CD4-positive, alpha-beta T cell treated with Interleukin-10 for 1 hour (primary cell): ENCODE results near the gene EIF4A3.

Experiments
- DNase-seq: peaks from one replicate; pipeline ENCODE4 v3.0.0-alpha.2; 2020

EIF4A3 gene

GRCh38 chr17:80111702-80112470 lies 35.0 kb downstream of the EIF4A3 start:
- DNase-seq: no peak

- DNase-seq: no peak
These were observed 35.8 kb downstream of the EIF4A3 start for GRCh38 chr17:80110927-80111701.

- no peak for DNase-seq
These were observed 36.5 kb downstream of the EIF4A3 start for GRCh38 chr17:80110447-80110812.

GRCh38 chr17:80109713-80110446 lies 37.0 kb downstream of the EIF4A3 start:
- DNase-seq: no peak

GRCh38 chr17:80109066-80109660 lies 37.8 kb downstream of the EIF4A3 start:
- DNase-seq: no peak

GRCh38 chr17:80108036-80108971 lies 38.6 kb downstream of the EIF4A3 start:
- no peak for DNase-seq

GRCh38 chr17:80107231-80108021 lies 39.5 kb downstream of the EIF4A3 start:
- DNase-seq: no peak

GRCh38 chr17:80106751-80107150 lies 40.2 kb downstream of the EIF4A3 start:
- DNase-seq: no peak

- DNase-seq: no peak
These were observed 40.8 kb downstream of the EIF4A3 start for GRCh38 chr17:80106176-80106575.

GRCh38 chr17:80105762-80106161 lies 41.2 kb downstream of the EIF4A3 start:
- DNase-seq: no peak

- no peak for DNase-seq
These were observed 42.0 kb downstream of the EIF4A3 start for GRCh38 chr17:80104956-80105375.

- no peak for DNase-seq
These were observed 42.5 kb downstream of the EIF4A3 start for GRCh38 chr17:80104321-80104955.

- no peak for DNase-seq
These were observed 43.4 kb downstream of the EIF4A3 start for GRCh38 chr17:80103449-80104085.

- no peak for DNase-seq
These were observed 44.1 kb downstream of the EIF4A3 start for GRCh38 chr17:80102664-80103448.

- no peak for DNase-seq
These were observed 44.8 kb downstream of the EIF4A3 start for GRCh38 chr17:80101946-80102663.

GRCh38 chr17:80101011-80101945 lies 45.6 kb downstream of the EIF4A3 start, which contains the start of gene GAA:
GAA (plus strand) TSS chr17:80101581; CDS start chr17:80104587, 3,006 bp downstream.
- DNase-seq: peak; percentile 91

GRCh38 chr17:80100035-80100323 lies 46.9 kb downstream of the EIF4A3 start:
- no peak for DNase-seq
